Left lung (tissue), 10 donors: Measurements from ENCODE around the gene DLGAP1. TPM values are rescaled to one million over a fixed set of nuclear protein-coding genes. Genes with fewer than 3 reads are reported as not detected.
A peak's percentile ranks its signal among the peaks of the same experiment; 100 is the strongest.
"Not testable (repeated sequence)": the region's sequence is repeated elsewhere in the genome, so short reads cannot be mapped to it uniquely, and the experiment has no call there.

ENCODE experiments used
- ATAC-seq: fragments of 200-7000 bp; cut with Tn5 transposase; one replicate; pipeline ENCODE4 v1.9.1; 2020; ENCODE audit warnings: moderate library complexity
- DNase-seq, 4 donors: peaks; one replicate each; pipeline ENCODE4 v3.0.0-alpha.2; 2013 to 2020
- H3K27ac ChIP-seq, 2 donors: fragments of 200-600 bp; sonication (generic) in 1 of 2; one replicate each; pipeline versions ENCODE4 v1.5.0 to v1.8.0; 2020 to 2021
- H3K27me3 ChIP-seq, 2 donors: fragments of 200-600 bp; sonication (generic) in 1 of 2; one replicate each; pipeline versions ENCODE4 v1.5.0 to v1.8.0; 2020 to 2021
- H3K36me3 ChIP-seq, 2 donors: fragments of 200-600 bp; sonication (generic) in 1 of 2; one replicate each; pipeline versions ENCODE4 v1.5.0 to v1.8.0; 2020 to 2021
- H3K4me1 ChIP-seq, 2 donors: fragments of 200-600 bp; one replicate each; pipeline ENCODE4 v1.8.0; 2021
- H3K4me3 ChIP-seq, 2 donors: fragments of 200-600 bp; sonication (generic) in 1 of 2; one replicate each; pipeline versions ENCODE4 v1.5.0 to v1.8.0; 2020 to 2021; ENCODE audit warnings: mild to moderate bottlenecking in 1 of 2
- H3K9me3 ChIP-seq, 2 donors: fragments of 200-600 bp; sonication (generic) in 1 of 2; one replicate each; pipeline versions ENCODE4 v1.5.0 to v1.8.0; 2020 to 2021
- CTCF ChIP-seq, 2 donors: fragments of 200-600 bp; sonication (generic) in 1 of 2; IDR thresholded peaks; one replicate each; pipeline versions ENCODE4 v1.5.0 to v1.8.0; 2021; ENCODE audit warnings: antibody characterized with exemption in 2 of 2
- intact Hi-C, 2 donors: fragments of 100-400 bp; cut with DNase I; formaldehyde crosslinking; loops; one replicate each; pipeline versions ENCODE4 v1.11.2 to v1.14.2; 2022
- polyA plus RNA-seq, 6 donors: library from polyadenylated mRNA; unstranded; fragments of 120-200 nt; gene quantifications; one replicate each; pipeline ENCODE4 v1.2.1, GENCODE V29; 2013; ENCODE audit not compliant: insufficient read length in 6 of 6
- total RNA-seq, 2 donors: library from RNA; stranded (reverse); fragmentation: NEBNext Ultra II Directional; extraction: Animal tissue kit (Norgen Biotek cat#: 25700); gene quantifications; one replicate each; pipeline ENCODE4 v1.2.1, GENCODE V29; 2021
- donor health status: DM: no; HTN: yes; CAD: no.
- donor health status: DM: no; HTN: no; CAD: no.

Gene DLGAP1
- total and polyA plus RNA-seq, 8 donors: 1.6 to 4.0 (median 2.1) TPM

DNA sequence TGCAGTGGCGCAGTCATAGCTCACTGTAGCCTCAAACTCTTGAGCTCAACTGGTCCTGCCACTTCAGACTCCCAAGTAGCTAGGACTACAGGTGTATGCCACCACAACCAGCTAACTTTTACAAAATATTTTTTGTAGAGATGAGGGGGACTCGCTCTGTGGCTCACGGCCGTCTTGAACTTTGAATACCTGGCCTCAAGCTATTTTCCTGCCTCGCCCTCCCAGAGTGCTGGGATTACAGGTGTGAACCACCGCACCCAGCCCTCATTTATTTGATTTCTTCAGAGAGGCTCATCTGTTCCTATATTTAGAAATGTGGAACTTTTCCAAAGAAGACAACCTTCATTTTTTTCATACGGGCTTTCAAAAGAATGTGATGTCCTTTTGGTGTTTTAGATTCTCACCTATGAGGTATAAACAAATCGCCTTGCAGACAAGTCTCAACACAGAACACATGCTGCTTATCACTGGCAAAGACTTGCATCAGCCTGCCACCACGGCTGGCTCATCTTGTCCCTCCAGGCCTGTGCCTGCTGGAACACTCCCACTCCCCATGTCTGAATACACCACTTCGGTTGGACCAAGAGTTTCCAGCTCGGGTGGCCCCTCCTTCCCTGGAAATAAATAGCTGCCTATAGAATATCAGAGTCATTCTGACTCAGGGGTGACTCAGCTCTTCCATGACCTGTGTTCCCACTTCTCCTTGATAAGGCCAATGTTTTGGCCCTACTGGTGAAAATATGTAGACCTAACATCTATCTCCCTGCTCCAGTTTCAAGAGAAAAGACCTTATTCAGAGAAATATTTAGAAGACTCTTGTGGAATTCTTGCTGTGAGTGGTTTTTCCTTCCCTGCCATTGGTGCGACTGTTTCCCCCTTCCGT, 802.5 kb downstream of the DLGAP1 start:
- H3K36me3 ChIP-seq: no peaks in the 10 kb centered on the region
- no peak overlapping the region for H3K4me3 ChIP-seq
- intact Hi-C loops: no loop called here
- no peaks in the 10 kb centered on the region for H3K9me3 ChIP-seq
- H3K4me1 ChIP-seq: peaks cover 0 to 24% of the 10 kb centered on the region in 2 donors
- no peak for TF ChIP-seq CTCF (IDR thresholded peaks at IDR 0.05)
- DNase-seq (peak in 1 of 4 donors; percentile 77), ATAC-seq (peak; percentile 79)
- no peaks in the 10 kb centered on the region for H3K27me3 ChIP-seq
- H3K27ac ChIP-seq: peak overlapping the region in 1 of 2 donors; percentile 39

- H3K4me1 ChIP-seq: peaks cover 0 to 24% of the 10 kb centered on the region in 2 donors
- intact Hi-C loops: no loop called here
- no peak for TF ChIP-seq CTCF (IDR thresholded peaks at IDR 0.05)
Measured at GRCh38 chr18:3651266-3651665, 803.8 kb downstream of the DLGAP1 start.

DNA sequence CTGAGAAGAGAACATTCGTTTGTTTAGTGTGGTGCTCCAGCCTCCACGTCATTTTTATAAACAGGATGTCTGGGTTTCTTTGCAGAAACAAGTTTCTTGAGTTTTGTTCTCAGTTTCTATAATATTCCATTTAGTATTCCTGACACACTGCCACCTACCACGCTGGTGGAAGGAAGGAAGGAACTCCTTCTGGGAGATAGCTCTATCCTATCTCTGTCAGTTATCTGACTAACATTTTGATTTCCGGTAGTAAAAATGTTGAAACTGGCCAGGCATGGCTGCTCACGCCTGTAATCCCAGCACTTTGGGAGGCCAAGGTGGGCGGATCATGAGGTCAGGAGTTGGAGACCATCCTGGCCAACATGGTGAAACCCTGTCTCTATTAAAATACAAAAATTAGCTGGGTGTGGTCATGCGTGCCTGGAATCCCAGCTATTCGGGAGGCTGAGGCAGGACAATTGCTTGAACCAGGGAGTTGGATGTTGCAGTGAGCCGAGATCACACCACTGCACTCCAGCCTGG, 804.5 kb downstream of the DLGAP1 start:
- peaks cover 0 to 24% of the 10 kb centered on the region in 2 donors for H3K4me1 ChIP-seq
- ATAC-seq, H3K27ac ChIP-seq, H3K9me3 ChIP-seq, H3K27me3 ChIP-seq, H3K36me3 ChIP-seq, DNase-seq, H3K4me3 ChIP-seq, intact Hi-C loops: not testable (repeated sequence)

More at GRCh38 chr18:3651266-3651665, 803.8 kb downstream of the DLGAP1 start:
- Histone ChIP-seq H3K36me3 (no peaks in the 10 kb centered on the region), H3K27me3 (no peaks in the 10 kb centered on the region), H3K4me3 (no peak overlapping the region), H3K27ac (no peak overlapping the region), H3K9me3 (no peaks in the 10 kb centered on the region)
- DNase-seq: no peak
- ATAC-seq: no peak

DNA sequence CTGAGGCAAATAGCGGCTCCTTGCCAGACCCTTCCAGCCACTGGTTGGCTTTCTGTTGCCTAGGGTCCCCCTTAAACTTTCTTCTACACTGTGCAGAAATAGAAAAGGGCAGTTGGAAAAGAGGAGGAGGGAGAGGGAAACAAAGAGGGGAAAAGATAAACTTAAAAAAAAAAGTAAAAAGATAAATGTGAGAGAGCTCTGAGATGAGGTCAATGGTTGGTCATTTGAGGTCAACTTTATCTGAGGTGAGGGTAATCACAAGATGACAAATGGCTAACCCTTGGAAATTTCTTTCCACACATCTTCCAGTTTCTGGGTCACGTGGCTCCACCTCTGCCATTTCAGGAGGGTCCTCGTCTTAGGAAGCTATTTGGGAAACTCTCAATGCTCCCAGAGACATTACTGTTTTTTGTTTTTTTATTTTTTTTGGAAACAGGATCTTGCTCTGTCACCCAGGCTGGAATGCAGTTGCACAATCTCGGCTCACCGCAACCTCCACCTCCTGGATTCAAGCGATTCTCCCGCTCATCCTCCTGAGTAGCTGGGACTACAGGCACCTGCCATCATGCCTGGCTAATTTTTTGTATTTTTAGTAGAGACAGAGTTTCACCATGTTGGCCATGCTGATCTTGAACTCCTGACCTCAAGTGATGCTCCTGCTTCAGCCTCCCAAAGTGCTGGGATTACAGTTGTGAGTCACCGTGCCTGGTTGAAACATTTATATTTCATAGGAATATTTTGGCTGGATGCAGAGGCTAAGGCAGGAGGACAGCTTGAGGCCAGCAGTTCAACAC, 805.3 kb downstream of the DLGAP1 start:
- H3K27ac ChIP-seq: no peak overlapping the region
- intact Hi-C loops: no loop called here
- DNase-seq (no peak), ATAC-seq (peak; percentile 12)
- TF ChIP-seq CTCF (IDR thresholded peaks at IDR 0.05): no peak
- H3K4me3 ChIP-seq: no peak overlapping the region
- peaks cover 0 to 19% of the 10 kb centered on the region in 2 donors for H3K4me1 ChIP-seq
- no peaks in the 10 kb centered on the region for H3K27me3 ChIP-seq
- no peaks in the 10 kb centered on the region for H3K9me3 ChIP-seq
- no peaks in the 10 kb centered on the region for H3K36me3 ChIP-seq

GRCh38 chr18:3649135-3649632, 805.9 kb downstream of the DLGAP1 start:
- Histone ChIP-seq H3K36me3 (no peaks in the 10 kb centered on the region), H3K4me3 (no peak overlapping the region), H3K4me1 (peaks cover 0 to 19% of the 10 kb centered on the region in 2 donors), H3K27me3 (no peaks in the 10 kb centered on the region), H3K27ac (no peak overlapping the region), H3K9me3 (no peaks in the 10 kb centered on the region)
- ATAC-seq (peak; percentile 7), DNase-seq (no peak)
- intact Hi-C loops: no loop called here
- no peak for TF ChIP-seq CTCF (IDR thresholded peaks at IDR 0.05)
